Activated T-helper 17 cell treated with anti-CD3 and anti-CD28 coated beads, Interleukin-2, amount 50 U/mL, for 72 hours (primary cell): ENCODE data around the gene WDFY3. TPM values are rescaled to one million over a fixed set of nuclear protein-coding genes. Genes with fewer than 3 reads are reported as not detected.

ENCODE experiments used
- ATAC-seq: fragments of 150-1000 bp; cut with Tn5 transposase; replicated peaks from 2 replicates; pipeline ENCODE4 v1.10.0; 2021; ENCODE audit warnings: mild to moderate bottlenecking, moderate library complexity
- H3K27ac Mint-ChIP-seq: one replicate; pipeline ENCODE4 v1.8.0; 2022; ENCODE audit warnings: mixed read lengths
- H3K27me3 Mint-ChIP-seq: one replicate; pipeline ENCODE4 v1.8.0; 2022; ENCODE audit warnings: mixed read lengths
- H3K36me3 Mint-ChIP-seq: one replicate; pipeline ENCODE4 v1.8.0; 2022; ENCODE audit warnings: low read depth, mild to moderate bottlenecking, mixed read lengths
- H3K4me1 Mint-ChIP-seq: one replicate; pipeline ENCODE4 v1.8.0; 2022; ENCODE audit warnings: mixed read lengths
- H3K4me3 Mint-ChIP-seq: one replicate; pipeline ENCODE4 v1.8.0; 2022; ENCODE audit warnings: mild to moderate bottlenecking, mixed read lengths
- H3K9me3 Mint-ChIP-seq: one replicate; pipeline ENCODE4 v1.8.0; 2022; ENCODE audit warnings: mixed read lengths
- total RNA-seq, 2 donors: library from RNA; stranded (reverse); gene quantifications; one replicate each; pipeline ENCODE4 v1.2.3, GENCODE V29; 2022

Gene WDFY3
- total RNA-seq, 2 donors from 2014 or later = 2.1 to 2.3 TPM

DNA sequence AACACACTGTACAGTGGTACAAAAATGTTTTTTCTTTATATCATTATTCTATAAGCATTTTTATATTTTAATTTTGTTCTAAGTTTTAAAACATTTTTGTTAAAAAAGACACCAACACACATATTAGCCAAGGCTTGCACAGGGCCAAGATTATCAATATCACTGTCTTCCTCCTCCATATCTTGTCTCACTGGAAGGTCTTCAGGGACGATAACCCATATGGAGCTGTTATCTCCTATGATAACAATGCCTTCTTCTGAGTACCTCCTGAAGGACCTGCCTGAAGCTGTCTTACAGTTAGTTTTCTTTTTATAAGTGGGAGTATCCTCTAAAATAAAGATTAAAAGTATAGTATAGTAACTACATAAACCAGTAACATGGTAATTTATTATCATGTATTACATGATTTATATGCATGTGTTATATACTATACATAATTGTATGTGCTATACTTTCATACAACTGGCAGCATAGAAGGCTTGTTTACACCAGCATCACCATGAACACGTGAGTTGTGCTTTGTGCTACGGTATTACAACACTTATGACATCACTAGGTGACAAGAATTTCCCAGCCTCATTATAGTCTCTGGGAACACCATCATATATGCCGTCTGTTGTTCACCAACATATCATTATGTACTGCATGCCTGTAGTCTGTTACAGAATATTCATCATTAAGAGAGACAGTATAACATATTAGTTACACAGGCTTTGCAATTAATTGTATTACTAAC is 90.7 kb downstream of the WDFY3 start:
- H3K27ac Mint-ChIP-seq = no peak overlapping the region
- no peaks in the 10 kb centered on the region for H3K4me1 Mint-ChIP-seq
- no peaks in the 10 kb centered on the region for H3K27me3 Mint-ChIP-seq
- no peak overlapping the region for H3K4me3 Mint-ChIP-seq
- H3K36me3 Mint-ChIP-seq = no peaks in the 10 kb centered on the region
- no peak for ATAC-seq
- no peaks in the 10 kb centered on the region for H3K9me3 Mint-ChIP-seq

DNA sequence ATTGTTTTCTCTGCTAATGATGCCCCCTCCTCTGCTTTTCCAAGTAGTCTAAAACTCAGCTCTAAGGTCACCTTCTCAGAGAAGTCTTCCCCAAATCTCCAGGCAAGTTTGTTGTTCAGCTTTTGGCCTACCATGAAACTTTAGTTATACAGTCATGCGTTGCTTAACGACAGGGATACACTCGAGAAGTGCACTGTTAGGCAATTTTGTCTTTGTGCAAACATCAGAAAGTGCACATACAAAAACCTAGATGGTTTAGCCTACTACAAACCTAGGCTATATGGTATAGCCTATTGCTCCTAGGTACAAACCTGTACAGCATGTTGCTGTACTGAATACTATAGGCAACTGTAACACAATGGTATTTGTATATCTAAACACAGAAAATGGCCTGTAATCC is 91.9 kb downstream of the WDFY3 start:
- Mint-ChIP-seq H3K9me3 (no peaks in the 10 kb centered on the region), H3K36me3 (no peaks in the 10 kb centered on the region), H3K27me3 (no peaks in the 10 kb centered on the region), H3K4me3 (no peak overlapping the region), H3K27ac (no peak overlapping the region), H3K4me1 (no peaks in the 10 kb centered on the region)
- ATAC-seq = no peak

DNA sequence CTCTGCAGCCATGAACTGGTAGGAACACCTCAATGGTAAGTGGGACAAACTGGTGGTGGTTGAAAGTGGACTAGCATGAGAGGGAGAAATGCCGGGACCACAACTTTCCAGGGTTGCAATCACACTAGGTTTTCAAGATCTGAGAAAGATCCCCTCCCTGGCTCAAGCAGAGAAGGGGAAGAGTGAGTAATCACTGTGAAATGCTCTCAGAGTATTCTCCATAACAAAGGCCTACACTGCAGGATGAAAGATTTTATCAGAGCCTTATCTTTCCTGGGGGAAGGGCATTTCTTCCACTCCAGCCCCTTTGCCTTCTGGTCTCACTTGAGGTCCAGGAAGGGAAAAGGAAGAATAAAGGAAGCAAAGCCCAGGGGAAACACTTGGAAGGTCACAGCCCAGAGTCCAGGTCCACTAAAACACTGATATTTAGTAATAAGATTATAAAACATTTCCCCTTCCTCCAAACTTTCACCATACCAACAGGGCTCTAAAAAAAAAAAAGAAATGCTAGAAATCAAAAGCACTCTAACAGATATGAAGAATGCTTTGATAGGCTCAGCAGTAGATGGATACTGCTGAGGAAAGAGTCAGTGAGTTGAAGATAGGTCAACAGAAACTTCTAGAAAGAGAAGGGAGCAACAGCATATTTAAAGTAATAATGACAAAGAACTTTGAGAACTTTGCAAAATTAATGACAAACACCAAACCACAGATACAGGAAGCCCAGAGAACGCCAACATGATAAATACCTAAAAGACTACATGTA is 95.9 kb downstream of the WDFY3 start:
- Mint-ChIP-seq H3K36me3 (no peaks in the 10 kb centered on the region), H3K4me3 (no peak overlapping the region), H3K27ac (no peak overlapping the region), H3K4me1 (no peaks in the 10 kb centered on the region), H3K27me3 (no peaks in the 10 kb centered on the region), H3K9me3 (no peaks in the 10 kb centered on the region)
- no peak for ATAC-seq

DNA sequence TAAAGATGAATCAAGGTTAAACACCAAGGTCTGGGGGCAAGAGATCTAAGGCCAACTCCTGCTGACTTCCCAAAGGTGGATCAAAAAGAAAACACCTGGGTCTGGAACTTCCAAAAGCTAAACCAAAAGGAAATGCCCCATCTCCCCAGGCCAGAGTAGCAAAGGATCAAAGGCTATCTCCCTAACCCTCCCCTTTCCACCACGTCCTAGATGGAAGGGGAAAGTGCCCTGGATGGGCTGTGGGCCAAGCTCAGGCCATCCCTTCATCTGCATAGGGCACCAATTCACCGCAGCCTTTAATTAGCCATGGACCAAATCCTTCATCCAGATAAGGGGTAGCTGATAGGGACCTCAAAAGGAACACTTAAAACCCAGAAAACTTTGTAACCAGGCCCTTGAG is 100.2 kb downstream of the WDFY3 start:
- Mint-ChIP-seq H3K9me3 (no peaks in the 10 kb centered on the region), H3K4me1 (no peaks in the 10 kb centered on the region), H3K4me3 (no peak overlapping the region), H3K36me3 (no peaks in the 10 kb centered on the region), H3K27ac (no peak overlapping the region), H3K27me3 (peaks cover 3% of the 10 kb centered on the region)
- no peak for ATAC-seq

DNA sequence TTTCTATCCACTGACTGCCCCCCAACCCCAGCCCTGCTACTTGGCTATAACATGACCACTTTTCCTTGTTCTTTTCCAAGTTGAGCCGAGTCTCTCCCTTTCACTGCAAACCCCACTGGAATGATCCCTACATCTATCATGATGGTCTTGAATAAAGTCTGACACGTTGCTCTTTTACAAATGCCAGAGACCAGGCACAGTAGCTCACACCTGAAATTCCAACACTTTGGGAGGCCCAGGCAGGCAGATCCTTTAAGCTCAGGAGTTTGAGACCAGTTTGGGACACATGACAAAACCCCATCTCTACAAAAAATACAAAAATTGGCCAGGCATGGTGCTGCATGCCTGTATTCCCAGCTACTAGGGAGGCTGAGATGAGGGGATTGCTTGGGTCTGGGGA is 100.9 kb downstream of the WDFY3 start:
- H3K9me3 Mint-ChIP-seq = no peaks in the 10 kb centered on the region
- H3K27ac Mint-ChIP-seq = no peak overlapping the region
- H3K4me1 Mint-ChIP-seq = no peaks in the 10 kb centered on the region
- no peaks in the 10 kb centered on the region for H3K36me3 Mint-ChIP-seq
- H3K4me3 Mint-ChIP-seq = no peak overlapping the region
- ATAC-seq = no peak
- peaks cover 3% of the 10 kb centered on the region for H3K27me3 Mint-ChIP-seq

DNA sequence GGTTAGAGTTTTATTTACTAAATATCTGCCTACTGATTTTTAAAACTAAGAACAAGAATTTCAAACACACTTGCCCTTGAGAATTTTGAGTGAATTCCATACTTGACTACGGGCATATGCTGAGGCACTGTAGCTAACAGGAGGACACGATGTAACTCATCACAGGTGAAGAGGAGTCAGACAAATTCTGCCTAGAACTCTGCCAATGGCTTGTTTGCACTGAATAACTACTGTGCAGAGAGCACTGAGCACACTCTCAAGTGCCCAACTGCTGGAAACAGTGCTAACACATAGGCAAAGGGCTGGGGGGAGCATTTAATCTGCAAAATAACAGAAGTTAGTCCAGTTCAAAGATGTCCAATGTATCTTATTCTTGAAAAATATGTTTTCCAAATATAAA is 104.4 kb downstream of the WDFY3 start:
- Mint-ChIP-seq H3K4me3 (no peak overlapping the region), H3K27ac (no peak overlapping the region), H3K27me3 (peaks cover 8% of the 10 kb centered on the region), H3K4me1 (no peaks in the 10 kb centered on the region), H3K9me3 (no peaks in the 10 kb centered on the region), H3K36me3 (no peaks in the 10 kb centered on the region)
- ATAC-seq = no peak

DNA sequence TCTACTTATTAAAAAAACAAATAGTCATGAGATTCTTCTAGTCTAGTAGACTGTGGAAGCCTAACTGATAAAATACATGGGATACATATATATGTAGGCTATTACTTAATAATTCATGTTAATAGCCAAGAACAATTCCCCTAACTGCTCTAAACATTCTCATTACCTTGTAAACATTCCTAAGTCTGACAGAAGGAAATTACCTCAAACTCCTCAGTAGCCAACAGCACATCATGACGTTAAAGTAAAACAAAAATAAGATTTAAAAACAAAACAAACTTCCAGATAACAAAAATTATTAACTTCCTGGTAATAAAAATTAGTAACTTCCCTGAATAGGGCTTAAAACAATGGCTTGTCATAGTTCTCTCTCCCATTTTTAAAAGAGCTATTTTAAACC is 109.2 kb downstream of the WDFY3 start:
- no peaks in the 10 kb centered on the region for H3K9me3 Mint-ChIP-seq
- no peak overlapping the region for H3K4me3 Mint-ChIP-seq
- peaks cover 6% of the 10 kb centered on the region for H3K27me3 Mint-ChIP-seq
- no peak for ATAC-seq
- H3K27ac Mint-ChIP-seq = no peak overlapping the region
- no peaks in the 10 kb centered on the region for H3K4me1 Mint-ChIP-seq
- H3K36me3 Mint-ChIP-seq = no peaks in the 10 kb centered on the region

DNA sequence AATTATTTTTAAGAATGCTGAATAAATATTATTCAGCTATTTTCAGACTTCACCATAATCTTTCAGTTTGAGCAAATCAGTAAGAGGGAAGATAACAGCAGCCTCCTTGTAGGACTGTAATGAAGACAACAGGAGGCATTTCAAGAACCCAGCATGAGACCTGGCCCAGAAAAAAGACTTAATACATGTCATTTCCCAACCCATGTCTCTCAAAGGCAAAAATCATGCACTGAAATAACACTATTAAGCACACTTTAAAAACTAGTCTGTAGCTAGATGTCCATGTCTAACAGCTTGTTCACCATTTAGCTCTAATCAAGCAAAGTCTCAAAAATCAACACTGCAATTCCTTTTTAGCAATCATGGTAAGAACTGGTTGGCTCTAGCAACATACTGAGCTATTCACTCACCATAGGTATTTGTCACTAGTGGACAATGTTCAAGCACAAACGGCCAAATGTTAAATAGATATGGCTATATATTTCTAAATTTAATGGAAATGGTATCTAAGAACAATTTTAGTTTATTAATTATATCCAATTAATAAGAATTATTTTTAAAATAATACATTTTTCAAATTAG is 109.9 kb downstream of the WDFY3 start:
- Mint-ChIP-seq H3K27me3 (peaks cover 6% of the 10 kb centered on the region), H3K4me3 (no peak overlapping the region), H3K36me3 (no peaks in the 10 kb centered on the region), H3K27ac (no peak overlapping the region), H3K9me3 (no peaks in the 10 kb centered on the region), H3K4me1 (no peaks in the 10 kb centered on the region)
- no peak for ATAC-seq

DNA sequence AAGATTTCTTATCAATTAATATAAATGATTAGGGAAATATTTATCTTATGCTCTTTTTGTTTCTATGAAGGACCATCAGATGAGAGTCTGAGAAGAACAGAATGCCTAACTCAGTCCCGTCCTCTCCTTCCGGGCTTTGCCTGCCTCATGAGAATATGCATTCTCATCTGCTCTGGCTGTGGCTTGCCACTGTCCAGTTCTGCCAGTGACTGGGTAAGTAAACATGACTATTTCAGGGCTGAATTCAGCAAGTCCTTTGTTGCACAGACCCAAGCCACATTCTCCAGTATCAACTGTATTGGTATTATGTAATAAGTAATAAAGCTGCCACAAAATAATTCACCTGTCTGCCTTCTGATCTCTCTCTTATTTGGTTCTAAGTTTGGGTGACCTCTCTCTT is 110.7 kb downstream of the WDFY3 start:
- Mint-ChIP-seq H3K36me3 (no peaks in the 10 kb centered on the region), H3K4me1 (no peaks in the 10 kb centered on the region), H3K27ac (no peak overlapping the region), H3K9me3 (no peaks in the 10 kb centered on the region), H3K4me3 (no peak overlapping the region), H3K27me3 (peaks cover 9% of the 10 kb centered on the region)
- ATAC-seq = no peak

DNA sequence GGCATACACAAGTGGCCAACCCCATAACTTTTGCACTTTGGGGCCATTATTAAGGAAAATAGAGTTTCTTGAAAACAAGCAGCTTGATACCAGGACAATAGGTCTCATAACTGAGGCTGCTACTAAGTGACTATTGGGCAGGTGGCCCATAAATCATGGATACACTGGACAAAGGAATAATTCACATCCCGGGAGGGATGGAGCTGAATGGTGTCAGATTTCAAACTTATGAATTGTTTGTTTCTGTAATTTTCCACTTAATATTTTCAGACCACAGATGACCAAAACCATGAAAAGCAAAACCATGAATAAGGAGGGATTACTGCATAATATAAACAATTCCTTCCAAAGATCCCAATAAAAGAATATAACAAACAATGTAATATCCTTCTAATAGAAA is 114.4 kb downstream of the WDFY3 start:
- ATAC-seq = no peak
- peaks cover 4% of the 10 kb centered on the region for H3K27me3 Mint-ChIP-seq
- no peak overlapping the region for H3K4me3 Mint-ChIP-seq
- no peak overlapping the region for H3K27ac Mint-ChIP-seq
- no peaks in the 10 kb centered on the region for H3K9me3 Mint-ChIP-seq
- H3K36me3 Mint-ChIP-seq = no peaks in the 10 kb centered on the region
- H3K4me1 Mint-ChIP-seq = no peaks in the 10 kb centered on the region

DNA sequence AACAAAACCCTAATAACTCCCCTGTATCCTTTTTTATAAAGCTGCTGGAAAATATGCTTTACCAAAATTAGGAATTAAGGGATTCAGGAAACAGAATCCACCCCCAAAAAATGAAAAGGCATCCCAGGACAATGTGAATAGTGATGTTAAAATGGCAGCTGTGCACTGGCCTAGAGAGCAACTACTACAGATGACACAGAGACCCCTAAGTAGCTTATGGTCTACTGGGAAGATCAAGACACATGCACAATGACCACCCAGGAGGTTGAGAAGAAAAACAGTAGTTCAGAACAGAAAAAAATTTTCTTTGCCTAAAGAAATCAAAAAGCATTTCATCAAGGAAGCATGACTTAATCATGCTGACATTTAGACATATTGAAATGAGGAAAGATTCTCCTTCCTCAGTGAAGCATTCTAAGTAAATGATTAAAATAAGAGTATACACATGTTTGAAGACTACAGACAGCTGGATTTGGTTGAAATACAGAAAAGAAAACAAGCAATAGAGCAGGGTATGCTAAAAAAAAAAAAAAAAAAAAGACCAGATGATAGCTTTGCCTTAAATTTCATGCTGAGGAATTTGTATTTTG is 117.3 kb downstream of the WDFY3 start:
- Mint-ChIP-seq H3K4me1 (no peaks in the 10 kb centered on the region), H3K27ac (no peak overlapping the region), H3K9me3 (no peaks in the 10 kb centered on the region), H3K27me3 (peaks cover 4% of the 10 kb centered on the region), H3K36me3 (no peaks in the 10 kb centered on the region), H3K4me3 (no peak overlapping the region)
- no peak for ATAC-seq

DNA sequence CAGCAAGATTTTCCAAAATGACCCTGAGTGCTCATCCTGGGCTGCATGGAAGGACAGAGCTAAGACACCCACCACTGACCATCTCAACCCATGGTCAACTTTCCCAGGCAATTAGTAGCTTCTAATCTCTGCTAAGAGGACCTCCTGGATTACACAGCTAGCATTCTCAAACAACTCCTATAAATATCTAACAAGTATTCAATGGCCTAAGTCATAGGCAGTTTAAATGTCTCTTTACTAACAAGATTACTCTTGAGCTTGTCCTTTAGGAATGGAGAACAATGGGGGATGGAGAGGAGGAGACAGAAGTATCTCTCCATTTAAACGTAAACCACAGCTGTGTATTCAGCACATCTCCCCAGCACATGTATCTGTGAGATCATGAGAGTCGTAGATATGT is 118.1 kb downstream of the WDFY3 start:
- Mint-ChIP-seq H3K27ac (no peak overlapping the region), H3K4me1 (no peaks in the 10 kb centered on the region), H3K4me3 (no peak overlapping the region), H3K9me3 (no peaks in the 10 kb centered on the region), H3K27me3 (peaks cover 4% of the 10 kb centered on the region), H3K36me3 (no peaks in the 10 kb centered on the region)
- no peak for ATAC-seq

DNA sequence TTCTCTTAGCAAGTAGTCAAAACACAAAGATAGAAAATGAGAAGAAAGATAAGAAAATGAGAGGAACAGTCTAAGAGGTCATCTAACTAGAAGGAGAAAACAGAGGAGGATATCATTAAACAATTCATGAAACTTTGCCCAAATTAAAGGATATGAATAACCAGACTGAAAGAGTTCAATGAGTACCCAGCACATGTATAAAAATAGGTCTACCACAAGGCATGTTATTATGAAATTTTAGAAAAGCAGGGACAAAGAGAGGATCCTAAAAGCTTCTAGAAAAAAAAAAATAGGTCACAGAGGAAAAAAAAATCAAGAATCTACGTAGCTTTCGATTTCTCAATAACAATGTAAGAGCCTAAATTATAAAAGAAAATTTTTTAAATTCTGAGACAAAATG is 118.5 kb downstream of the WDFY3 start:
- Mint-ChIP-seq H3K36me3 (no peaks in the 10 kb centered on the region), H3K4me1 (no peaks in the 10 kb centered on the region), H3K27ac (no peak overlapping the region), H3K27me3 (peaks cover 4% of the 10 kb centered on the region), H3K4me3 (no peak overlapping the region), H3K9me3 (no peaks in the 10 kb centered on the region)
- no peak for ATAC-seq

DNA sequence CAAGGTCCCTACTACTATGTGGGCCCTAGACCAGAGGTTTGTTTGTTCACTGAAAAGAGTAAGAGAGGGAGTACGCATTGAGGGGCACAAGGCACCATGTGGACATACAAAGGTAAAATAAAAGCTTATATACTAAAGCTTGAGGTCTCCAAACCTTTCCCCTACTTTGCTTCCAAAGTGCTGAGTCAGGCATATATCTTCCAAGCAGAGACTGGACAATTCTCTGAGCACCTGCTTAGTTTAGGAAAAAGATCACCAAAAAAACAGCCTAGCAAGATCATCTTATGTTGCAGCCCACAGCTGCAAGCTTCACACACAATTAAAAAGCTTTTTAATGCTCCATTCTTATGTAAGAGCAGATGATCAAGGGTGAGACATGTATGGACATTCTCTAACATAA is 119.5 kb downstream of the WDFY3 start:
- no peak overlapping the region for H3K27ac Mint-ChIP-seq
- H3K4me1 Mint-ChIP-seq = no peaks in the 10 kb centered on the region
- ATAC-seq = no peak
- H3K27me3 Mint-ChIP-seq = peaks cover 4% of the 10 kb centered on the region
- no peaks in the 10 kb centered on the region for H3K9me3 Mint-ChIP-seq
- H3K36me3 Mint-ChIP-seq = no peaks in the 10 kb centered on the region
- no peak overlapping the region for H3K4me3 Mint-ChIP-seq

DNA sequence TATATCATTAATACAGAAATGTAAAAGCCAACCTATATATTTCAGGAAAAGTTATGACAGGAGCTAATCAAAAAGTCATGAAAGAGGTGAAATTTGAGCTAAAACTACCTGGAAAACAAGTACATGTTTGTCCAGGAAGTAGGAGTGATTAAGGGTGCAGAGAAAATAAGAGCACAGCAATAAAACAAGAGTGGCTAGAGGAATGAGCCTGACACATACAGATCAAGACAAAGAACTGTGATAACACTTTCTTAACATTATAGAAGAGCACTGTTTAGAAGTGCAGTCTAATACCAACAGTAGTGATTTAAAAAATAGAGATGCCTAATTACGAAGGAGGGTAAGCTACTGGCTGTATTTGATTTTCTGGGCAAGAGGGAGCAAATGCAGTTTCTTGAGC is 125.1 kb downstream of the WDFY3 start:
- Mint-ChIP-seq H3K27ac (no peak overlapping the region), H3K36me3 (no peaks in the 10 kb centered on the region), H3K27me3 (no peaks in the 10 kb centered on the region), H3K4me1 (no peaks in the 10 kb centered on the region), H3K4me3 (no peak overlapping the region), H3K9me3 (no peaks in the 10 kb centered on the region)
- no peak for ATAC-seq
